ENCODE data around the gene HOXB1. TPM values are rescaled to one million over a fixed set of nuclear protein-coding genes. Genes with fewer than 3 reads are reported as not detected.

The HOXB1 gene
- total RNA-seq, 4 donors from 2014 or later, result not detected

GRCh38 chr17:48556576-48557401 is 26.0 kb upstream of the HOXB1 start:
- H3K4me3 ChIP-seq, result no peak overlapping the region
- DNase-seq (ENCODE audit: low spot score in 2 of 2), result no peak
- H3K27me3 ChIP-seq, result peaks cover 4 to 96% of the 10 kb centered on the region in 2 donors
- peak overlapping the region; percentile 20 to 80 (median 65) for H3K27ac ChIP-seq
- H3K36me3 ChIP-seq, result no peaks in the 10 kb centered on the region
- TF ChIP-seq EP300 (IDR thresholded peaks at IDR 0.05), result no peak
- TF ChIP-seq CTCF (IDR thresholded peaks at IDR 0.05), result no peak
- no peak for TF ChIP-seq POLR2A (IDR thresholded peaks at IDR 0.05)
- peaks cover 0 to 39% (median 12%) of the 10 kb centered on the region in 4 donors for H3K4me1 ChIP-seq
- H3K9me3 ChIP-seq, result no peaks in the 10 kb centered on the region
- 50 to 51% methylated on average over 7 of the region's 7 CpGs for WGBS, 2 donors

GRCh38 chr17:48556229-48556575 is 25.4 kb upstream of the HOXB1 start:
- H3K27ac ChIP-seq, result peak overlapping the region in 3 of 4 donors; percentile 55 to 80 (median 75)
- no peak overlapping the region for H3K4me3 ChIP-seq
- DNase-seq (ENCODE audit: low spot score in 2 of 2), result no peak
- H3K9me3 ChIP-seq, result no peaks in the 10 kb centered on the region
- H3K4me1 ChIP-seq, result peaks cover 0 to 38% (median 11%) of the 10 kb centered on the region in 4 donors
- no peaks in the 10 kb centered on the region for H3K36me3 ChIP-seq
- 55 to 58% methylated on average over 5 of the region's 5 CpGs for WGBS, 2 donors
- TF ChIP-seq CTCF (IDR thresholded peaks at IDR 0.05) (no peak), EP300 (IDR thresholded peaks at IDR 0.05) (no peak)
- H3K27me3 ChIP-seq, result peaks cover 4 to 96% of the 10 kb centered on the region in 2 donors

GRCh38 chr17:48555258-48556228 is 24.7 kb upstream of the HOXB1 start:
- Histone ChIP-seq H3K4me3 (peak overlapping the region; percentile 23 to 48 (median 34)), H3K9me3 (no peaks in the 10 kb centered on the region), H3K27me3 (peaks cover 4 to 94% of the 10 kb centered on the region in 2 donors), H3K4me1 (peaks cover 0 to 41% (median 11%) of the 10 kb centered on the region in 4 donors), H3K27ac (peak overlapping the region in 3 of 4 donors; percentile 60 to 80 (median 75)), H3K36me3 (no peaks in the 10 kb centered on the region)
- no peak for DNase-seq (ENCODE audit: low spot score in 2 of 2)
- TF ChIP-seq EP300 (IDR thresholded peaks at IDR 0.05), result peak in 1 of 2 donors; percentile 8
- no peak for TF ChIP-seq POLR2A (IDR thresholded peaks at IDR 0.05)
- TF ChIP-seq CTCF (IDR thresholded peaks at IDR 0.05), result peak in 1 of 5 experiments; percentile 74
- 17 to 20% methylated on average over 27 to 36 of the region's 36 CpGs for WGBS, 2 donors

- Histone ChIP-seq H3K27ac (peak overlapping the region; percentile 54 to 80 (median 68)), H3K9me3 (no peaks in the 10 kb centered on the region), H3K36me3 (no peaks in the 10 kb centered on the region), H3K4me3 (peak overlapping the region; percentile 4 to 48 (median 18)), H3K4me1 (peaks cover 0 to 43% (median 8%) of the 10 kb centered on the region in 4 donors), H3K27me3 (peaks cover 4 to 94% of the 10 kb centered on the region in 2 donors)
- no peak for DNase-seq (ENCODE audit: low spot score in 2 of 2)
- 25 to 28% methylated on average over 43 to 44 of the region's 44 CpGs for WGBS, 2 donors
- TF ChIP-seq POLR2A (IDR thresholded peaks at IDR 0.05) (no peak), EP300 (IDR thresholded peaks at IDR 0.05) (no peak), CTCF (IDR thresholded peaks at IDR 0.05) (no peak)
Observed at GRCh38 chr17:48554412-48555257, 23.8 kb upstream of the HOXB1 start.
